Transverse colon (tissue), 4 donors: Measurements from ENCODE around the gene ZDHHC14.

Experiments
- CTCF ChIP-seq, 5 experiments: fragments of 200-600 bp in 3 of 5; fragments of 450-650 bp in 2 of 5; sonication (generic) in 3 of 5; IDR thresholded peaks; 1 replicate in 2 of 5; 2 replicates in 3 of 5; pipeline ENCODE4 v1.5.1; 2016 to 2017; ENCODE audit warnings: antibody characterized with exemption in 5 of 5, inconsistent platforms in 3 of 5, mild to moderate bottlenecking in 2 of 5, moderate library complexity in 1 of 5
- POLR2A ChIP-seq: fragments of 450-650 bp; IDR thresholded peaks from one replicate; pipeline ENCODE4 v1.6.1; 2016; ENCODE audit warnings: antibody characterized with exemption, mild to moderate bottlenecking, moderate library complexity
- POLR2AphosphoS5 ChIP-seq, 3 donors: sonication (generic); formaldehyde crosslinking; IDR thresholded peaks; one replicate each; pipeline ENCODE4 v1.6.1; 2016; ENCODE audit warnings: antibody characterized with exemption in 3 of 3

- TF ChIP-seq CTCF (IDR thresholded peaks at IDR 0.05) (no peak), POLR2A (no peak), POLR2AphosphoS5 (IDR thresholded peaks at IDR 0.05) (no peak)
These were observed 25.7 kb downstream of the ZDHHC14 start for GRCh38 chr6:157406661-157407060.
